GM18517 (cell line): Measurements from ENCODE around the gene SH3GL2.

Source experiments
- ATAC-seq: cut with Tn5 transposase; IDR thresholded peaks from one replicate; pipeline ENCODE4 v1.9.1; 2021; ENCODE audit warnings: mild to moderate bottlenecking, moderate library complexity; ENCODE audit not compliant: unreplicated experiment

Gene SH3GL2

DNA sequence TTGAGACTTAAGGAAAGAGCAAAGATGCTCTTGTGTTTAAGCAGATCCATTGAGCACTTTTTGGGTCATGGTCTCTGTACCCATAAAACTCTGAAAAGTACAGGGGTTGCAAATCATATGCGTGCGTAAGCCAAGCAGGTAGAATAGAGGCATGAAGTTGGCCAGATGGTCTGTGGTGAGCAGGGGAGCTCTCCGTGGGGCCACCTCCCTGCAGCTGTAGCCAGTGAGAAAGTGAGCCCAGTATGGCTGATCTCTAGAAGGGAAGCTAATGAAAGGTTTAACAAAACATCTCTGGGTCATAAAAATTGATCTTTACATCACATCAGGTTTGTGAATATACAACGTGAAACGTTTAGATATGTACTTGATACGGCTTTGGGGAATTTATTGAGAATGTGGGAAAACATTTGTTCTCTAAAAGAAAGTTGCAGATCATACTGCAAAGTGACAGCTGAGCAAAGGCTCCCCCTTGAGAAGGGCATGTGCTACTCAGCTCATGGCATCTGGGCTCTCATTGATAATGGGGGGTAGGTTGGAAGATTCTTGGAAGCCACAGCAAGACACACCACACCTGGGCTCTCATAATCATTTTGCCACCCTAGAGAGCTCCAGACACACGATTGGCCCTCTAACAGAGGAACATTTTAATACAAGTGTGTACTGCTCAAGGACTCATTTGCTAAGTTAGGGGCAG, 30.6 kb downstream of the SH3GL2 start:
- no peak for ATAC-seq

GRCh38 chr9:17611342-17611741, 32.5 kb downstream of the SH3GL2 start:
- ATAC-seq, result no peak

- ATAC-seq, result no peak
These were observed 33.1 kb downstream of the SH3GL2 start for GRCh38 chr9:17611917-17612316.

DNA sequence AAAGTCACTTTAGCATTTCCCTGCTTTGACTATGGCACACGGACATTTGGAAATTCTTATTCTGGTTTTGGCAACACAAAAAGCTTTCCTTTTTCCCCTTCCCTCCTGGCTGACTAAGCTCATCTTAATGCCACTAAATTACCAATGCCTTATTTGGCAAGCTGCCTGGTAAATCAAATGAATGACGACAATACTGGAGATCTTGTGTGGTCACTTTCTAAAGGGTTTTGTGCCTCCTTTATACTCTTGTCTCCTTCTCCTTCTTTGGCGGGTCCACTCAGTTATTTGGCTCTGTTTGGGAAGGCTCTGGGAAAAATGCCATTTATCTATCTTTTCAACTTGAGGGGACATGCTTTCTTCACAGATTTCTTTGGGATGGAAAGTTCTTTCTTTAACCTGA, 34.9 kb downstream of the SH3GL2 start:
- no peak for ATAC-seq

DNA sequence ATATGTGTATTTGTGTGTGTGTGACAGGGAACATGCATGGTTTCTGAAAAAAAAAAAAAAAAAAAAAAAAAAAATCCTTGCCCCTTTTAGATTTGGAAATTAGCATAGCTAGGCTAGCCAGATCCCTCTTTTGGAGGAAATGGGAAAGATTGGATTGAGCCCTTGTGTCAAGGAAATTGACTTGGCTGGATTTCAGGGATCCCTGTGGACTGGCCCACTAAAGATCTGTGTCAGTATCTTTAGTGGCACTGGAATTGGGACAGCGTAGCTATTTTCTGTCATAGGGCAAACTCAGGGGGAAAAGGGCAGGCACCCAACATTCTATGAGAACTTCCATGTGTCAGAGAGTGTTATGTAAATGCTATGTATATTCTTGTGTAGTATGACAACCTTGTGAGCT, 35.4 kb downstream of the SH3GL2 start:
- no peak for ATAC-seq

- no peak for ATAC-seq
These were observed 36.0 kb downstream of the SH3GL2 start for GRCh38 chr9:17614903-17615302.

DNA sequence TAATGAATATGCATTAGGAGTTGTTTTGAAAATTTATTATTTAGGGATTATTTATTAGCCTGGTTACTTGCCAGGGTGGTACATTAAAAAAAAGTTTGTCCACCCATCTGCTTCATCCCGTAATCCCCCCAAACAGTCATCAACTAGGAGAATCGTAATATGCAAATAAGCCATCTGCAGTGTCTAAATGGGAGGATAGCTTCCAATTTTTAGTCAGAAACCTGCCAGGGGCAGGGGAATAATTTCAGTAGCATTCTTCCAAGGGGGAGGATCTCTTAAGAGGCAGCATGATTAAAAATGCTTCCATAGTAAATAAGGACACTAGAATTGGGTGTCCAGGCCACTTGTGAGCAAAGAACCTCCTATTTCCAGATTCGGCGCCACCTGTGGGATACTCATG, 43.3 kb downstream of the SH3GL2 start:
- no peak for ATAC-seq

DNA sequence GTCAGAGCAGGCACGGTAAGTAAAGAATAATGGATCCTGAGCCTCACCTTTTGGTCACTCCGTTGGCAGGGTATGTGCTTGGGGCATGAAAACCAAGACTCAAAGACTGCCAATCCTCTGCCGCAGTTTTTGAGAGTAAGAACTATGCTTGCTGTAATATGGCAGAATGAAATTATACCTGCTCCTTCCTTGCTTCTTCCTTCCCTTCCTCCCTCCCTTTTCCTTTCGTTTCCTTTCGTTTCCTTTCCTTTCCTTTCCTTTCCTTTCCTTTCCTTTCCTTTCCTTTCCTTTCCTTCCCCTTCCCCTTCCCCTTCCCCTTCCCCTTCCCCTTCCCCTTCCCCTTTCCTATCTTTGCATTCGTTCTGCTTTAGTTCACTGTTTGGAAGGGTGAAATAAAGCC, 43.9 kb downstream of the SH3GL2 start:
- no peak for ATAC-seq

GRCh38 chr9:17623965-17624364, 45.1 kb downstream of the SH3GL2 start:
- no peak for ATAC-seq

DNA sequence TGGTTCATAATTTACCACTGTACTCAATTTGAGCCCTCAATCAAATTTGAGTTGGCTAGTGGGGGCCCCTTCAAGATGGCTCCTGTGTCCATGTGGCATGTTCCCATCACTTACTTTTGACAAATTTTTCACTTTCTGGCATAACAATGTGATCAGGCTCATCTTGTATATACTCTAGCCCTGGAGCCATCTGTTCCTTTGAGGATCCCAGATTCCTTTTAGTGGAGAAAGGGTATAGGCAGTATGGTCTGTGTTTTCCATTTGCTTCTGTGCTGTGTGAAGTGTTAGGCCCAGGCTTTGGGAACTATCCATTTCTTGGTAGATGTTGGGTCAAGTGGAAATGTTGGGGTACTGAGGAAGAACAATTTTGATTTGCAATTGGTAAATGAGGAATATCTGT, 45.7 kb downstream of the SH3GL2 start:
- no peak for ATAC-seq

GRCh38 chr9:17625644-17626388, 47.0 kb downstream of the SH3GL2 start:
- no peak for ATAC-seq

DNA sequence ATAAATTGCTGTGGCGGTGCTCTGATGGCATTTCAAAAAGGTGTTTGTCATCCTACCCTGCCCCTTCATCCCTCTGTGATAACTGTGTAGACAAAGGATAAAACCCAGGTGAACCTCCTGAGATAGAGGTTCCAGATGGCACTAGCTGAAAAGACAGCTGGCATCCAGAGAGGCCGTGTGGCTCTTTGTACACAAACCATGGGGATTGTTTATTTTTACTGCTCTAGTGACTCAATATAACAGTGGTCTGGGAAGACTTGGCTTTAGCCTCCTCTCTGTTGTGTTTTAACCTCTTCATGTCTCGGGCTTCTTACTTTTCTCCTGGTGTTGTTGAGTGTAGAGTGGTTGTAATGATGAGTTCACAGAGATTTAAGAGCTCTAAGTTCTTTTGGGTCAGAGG, 48.8 kb downstream of the SH3GL2 start:
- no peak for ATAC-seq

GRCh38 chr9:17628624-17629023, 49.8 kb downstream of the SH3GL2 start:
- no peak for ATAC-seq

DNA sequence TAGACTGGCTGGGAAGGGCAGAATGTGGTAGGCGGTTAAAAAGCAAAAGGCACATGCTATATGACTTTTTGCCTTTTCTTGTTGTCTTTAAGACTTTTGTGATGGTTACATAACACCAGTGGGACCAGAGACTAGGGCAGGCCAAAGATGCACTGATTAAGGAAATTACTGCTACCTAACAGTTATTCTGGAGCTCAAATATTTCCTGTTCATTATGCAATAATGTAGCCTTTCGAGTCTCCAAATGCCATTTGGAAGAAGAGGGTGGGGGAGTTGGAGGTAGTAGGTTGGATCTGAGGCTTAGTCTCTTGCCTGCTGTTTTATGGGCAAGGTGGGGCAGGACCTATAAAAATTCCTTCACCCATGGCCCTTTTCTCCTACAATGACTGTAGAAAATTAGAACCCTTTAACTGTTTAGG, 51.7 kb downstream of the SH3GL2 start:
- ATAC-seq, result no peak

- ATAC-seq, result no peak
These were observed 52.5 kb downstream of the SH3GL2 start for GRCh38 chr9:17631396-17631795.

- ATAC-seq, result no peak
These were observed 54.1 kb downstream of the SH3GL2 start for GRCh38 chr9:17632994-17633393.

- no peak for ATAC-seq
These were observed 56.4 kb downstream of the SH3GL2 start for GRCh38 chr9:17635115-17635890.

DNA sequence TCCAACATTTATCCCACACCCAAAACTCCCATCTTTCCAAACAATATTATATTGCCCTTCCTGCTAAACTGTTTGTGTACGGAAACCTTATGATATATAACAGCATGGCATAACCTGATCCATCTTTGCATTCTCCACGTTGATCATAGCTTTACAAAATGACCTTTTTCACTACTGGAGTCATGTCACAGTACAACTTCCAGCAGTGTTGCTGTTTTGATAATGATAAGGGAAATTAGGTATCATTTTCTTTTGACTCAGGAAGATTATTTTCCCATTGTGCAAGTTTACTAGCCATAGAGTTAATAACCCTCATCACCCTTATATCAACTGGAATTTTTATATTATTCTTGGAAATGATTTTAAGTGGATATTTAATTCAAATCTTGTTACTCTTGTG, 57.5 kb downstream of the SH3GL2 start:
- ATAC-seq, result no peak

DNA sequence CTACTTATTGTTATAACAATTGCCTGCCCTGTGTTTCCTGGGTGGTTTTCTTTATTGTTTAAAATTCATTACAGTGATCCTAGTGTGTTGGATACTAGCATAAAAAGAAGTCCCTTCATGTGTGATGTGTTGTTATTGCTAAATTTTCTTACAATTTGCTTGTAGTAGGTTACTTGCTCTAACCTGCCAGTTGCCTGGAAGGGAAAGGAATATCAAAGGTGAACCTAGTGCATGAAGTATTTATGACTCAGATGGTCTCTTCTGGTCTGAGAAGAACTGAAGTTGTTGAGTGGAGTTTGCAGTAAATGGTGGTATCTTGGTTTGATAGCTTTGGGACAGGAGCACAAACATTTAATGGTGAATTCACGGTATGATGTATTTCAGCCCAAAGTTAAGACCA, 58.0 kb downstream of the SH3GL2 start:
- ATAC-seq, result no peak

DNA sequence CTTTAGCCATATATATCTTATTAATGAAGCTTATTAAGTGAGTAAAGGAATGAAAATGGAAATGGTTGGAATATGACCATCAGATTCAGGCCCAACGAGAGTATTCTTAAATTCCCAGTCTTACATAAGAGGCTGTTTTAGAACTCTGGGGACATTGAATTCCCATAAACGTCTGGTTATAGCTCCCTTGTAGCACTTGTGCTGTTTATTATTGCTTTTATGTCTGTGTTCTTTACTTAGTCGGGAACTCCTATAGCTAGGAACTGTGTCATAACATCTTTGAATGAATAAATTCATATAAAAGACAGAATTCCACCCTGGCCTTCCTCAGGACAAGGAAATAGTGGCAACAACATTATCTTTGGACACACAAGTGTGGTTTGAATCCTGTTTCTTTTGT, 58.4 kb downstream of the SH3GL2 start:
- ATAC-seq, result no peak

GRCh38 chr9:17648516-17648915, 69.7 kb downstream of the SH3GL2 start:
- ATAC-seq, result no peak

DNA sequence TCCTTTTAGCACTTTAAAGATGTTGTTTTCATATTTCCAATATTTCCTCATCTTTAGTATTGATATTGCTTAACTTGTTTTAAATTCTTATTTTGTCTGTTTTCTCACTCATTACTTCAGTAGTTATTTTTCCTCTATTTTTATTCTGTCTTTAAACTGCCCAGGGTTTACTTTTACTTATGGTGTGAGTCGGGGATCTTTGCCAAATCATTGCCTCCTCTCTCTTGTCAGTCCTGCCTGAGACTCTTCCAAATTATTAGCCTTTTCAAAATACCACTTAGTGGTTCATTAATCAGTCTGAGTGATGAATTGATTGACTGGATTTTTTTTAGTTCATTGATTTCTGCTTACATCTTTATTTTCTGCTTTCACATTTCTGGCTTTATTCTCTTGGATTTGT, 72.9 kb downstream of the SH3GL2 start:
- no peak for ATAC-seq
